HPDE6-E6E7 (cell line): ENCODE measurements around the gene ZNF597.

ENCODE experiments used
- DNase-seq: peaks from one replicate; pipeline ENCODE4 v3.0.0; 2011; ENCODE audit warnings: missing footprints; ENCODE audit errors: extremely low spot score

ZNF597 gene

DNA sequence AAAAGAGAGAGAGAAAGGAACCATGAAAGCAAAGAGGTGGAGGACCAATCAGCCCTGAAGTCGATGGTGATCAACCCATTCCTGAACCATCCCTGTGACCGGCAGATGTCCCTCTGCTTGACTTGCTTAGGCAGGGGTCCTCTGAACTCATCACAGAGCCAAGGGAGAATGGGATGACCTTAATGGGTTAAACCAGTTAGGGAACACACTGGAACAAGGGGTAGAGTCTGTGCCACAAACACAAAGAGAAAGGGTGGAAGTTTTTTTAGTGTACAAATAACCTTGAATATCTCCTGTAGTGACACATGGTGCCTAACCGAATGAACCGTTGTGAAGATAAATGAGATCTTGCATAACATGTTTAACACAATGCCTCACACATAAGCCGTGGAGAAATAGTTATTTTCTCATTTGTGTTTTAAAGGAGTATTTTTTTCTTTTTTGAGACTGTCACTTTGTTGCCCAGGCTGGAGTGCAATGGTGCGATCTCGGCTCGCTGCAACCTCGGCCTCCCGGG lies 11.4 kb upstream of the ZNF597 start:
- DNase-seq = no peak

DNA sequence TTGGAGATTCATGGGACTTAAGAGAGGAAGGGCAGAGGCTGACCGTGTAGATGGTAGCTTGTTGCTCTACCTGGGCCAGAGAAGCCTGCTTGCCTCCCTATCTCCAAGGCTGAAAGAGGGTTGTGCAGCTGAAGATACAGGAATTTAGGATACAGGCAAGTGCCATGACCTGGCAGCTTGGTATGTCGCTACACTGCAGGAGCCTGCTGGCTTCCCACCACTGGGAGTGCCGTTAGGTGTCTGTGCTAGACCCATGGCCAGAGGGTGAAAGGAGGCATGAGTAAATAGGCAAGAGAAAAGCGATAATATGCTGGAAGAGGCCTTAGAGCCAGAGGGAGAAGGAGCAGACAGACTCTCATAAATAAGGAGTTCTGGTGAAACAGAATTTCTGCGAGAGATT lies 10.8 kb upstream of the ZNF597 start:
- DNase-seq = peak; percentile 17

DNA sequence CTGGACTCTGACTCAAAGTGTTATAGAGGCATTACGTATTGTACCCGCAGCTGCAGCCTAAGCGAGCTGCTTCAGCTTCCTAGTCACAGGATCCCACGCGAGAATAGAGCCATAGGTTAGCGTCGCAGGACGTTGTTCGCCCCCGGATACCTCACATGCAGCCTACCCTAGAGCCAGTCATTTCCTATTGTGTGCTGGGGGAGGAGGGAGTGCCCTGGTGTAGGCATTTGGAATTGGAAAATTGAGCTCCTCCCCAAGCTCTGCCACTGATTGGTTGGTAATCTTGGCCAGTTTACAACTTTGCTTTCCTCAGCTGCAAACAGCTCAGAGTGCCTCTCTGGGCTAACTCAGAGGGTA lies 706 bp upstream of the ZNF597 start:
- DNase-seq = peak; percentile 39

DNA sequence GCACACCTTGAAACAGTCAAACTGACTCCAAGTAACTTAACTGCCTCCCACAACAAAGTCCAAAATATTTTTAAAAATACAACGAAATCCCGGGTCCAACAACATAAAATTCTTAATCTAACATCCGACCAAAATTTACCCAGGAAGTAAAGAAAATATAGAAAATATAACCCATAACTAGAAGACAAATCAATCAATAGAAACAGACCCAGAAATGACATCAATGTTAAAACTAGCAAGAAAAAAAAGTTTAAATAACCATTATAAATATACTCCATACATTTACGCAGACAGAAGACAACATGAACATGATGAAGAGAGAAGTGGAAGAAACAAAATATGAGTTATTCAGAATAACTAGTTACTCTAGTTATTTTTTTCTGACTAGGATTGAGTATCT lies 3.7 kb downstream of the ZNF597 start:
- DNase-seq = no peak

DNA sequence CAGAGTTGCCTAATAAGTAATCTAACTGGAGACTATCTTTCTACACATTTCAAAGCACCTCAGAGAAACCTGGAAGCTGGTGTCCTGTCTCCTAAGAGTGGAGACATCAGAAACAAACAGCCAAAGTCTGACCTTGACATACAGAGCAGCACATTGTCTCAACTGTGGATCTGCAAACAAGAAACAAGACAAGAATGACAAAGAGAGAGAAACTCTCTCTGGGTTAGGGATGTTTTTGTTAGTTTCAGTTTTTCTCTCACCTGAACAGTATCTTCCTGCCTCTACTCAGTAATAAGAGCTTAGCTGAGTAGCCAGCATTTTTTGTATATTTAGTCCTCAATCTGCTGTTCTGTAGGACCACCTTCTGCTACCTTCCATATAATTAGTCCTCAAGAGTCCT lies 8.9 kb downstream of the ZNF597 start:
- DNase-seq = no peak

DNA sequence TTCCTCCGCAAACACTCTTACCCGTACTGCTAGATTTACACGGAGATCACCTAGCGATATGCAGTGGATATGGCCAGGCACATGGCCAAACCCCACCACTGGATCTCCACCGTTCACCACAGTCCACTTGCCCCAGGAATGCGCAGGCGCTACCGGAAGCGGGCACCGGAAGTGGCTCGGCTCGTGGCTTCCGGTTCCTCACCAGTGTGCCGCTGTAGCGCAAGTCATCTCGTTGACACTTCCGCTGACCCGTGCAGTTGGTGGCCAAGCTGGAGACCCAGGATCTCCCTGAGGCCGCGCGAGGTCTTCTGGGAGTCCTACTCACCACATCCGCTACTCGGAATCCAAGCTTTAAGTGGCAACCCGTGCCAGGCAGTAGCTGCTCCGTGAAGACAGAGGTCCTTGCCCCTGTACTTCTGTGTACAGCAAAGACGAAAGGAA lies 11.5 kb downstream of the ZNF597 start:
- DNase-seq = no peak

DNA sequence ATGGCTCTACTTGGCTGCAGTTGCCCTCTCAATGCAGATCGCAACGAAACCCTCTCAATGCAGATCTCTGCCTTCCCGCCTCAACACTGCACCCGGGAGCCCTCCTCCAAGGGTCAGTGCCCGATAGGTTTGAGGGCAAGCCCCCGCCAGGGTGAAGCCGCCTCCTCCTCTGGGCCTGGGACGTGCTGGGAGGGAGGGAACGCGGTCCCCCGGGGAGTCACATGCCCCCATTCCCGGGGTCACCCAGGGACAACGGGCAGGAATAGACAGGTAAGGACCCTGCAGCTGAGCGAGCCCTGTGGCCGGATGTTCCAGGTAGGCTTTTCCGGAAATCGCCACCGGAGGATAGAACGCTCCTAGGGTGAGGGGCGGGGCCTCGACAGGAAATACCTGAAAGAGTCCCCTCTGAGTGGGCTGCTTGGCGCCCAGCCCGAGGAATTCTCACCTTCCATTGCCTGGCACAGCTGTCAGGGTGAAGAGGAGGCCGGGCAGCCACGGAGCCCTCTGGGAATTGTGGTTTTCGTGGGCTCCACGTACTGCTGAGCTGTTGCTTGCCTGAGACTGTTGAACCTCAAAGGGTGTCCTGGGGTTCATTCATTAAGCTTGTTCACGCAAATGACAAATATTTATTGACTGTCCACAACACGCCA lies 29.4 kb downstream of the ZNF597 start:
- DNase-seq = no peak

DNA sequence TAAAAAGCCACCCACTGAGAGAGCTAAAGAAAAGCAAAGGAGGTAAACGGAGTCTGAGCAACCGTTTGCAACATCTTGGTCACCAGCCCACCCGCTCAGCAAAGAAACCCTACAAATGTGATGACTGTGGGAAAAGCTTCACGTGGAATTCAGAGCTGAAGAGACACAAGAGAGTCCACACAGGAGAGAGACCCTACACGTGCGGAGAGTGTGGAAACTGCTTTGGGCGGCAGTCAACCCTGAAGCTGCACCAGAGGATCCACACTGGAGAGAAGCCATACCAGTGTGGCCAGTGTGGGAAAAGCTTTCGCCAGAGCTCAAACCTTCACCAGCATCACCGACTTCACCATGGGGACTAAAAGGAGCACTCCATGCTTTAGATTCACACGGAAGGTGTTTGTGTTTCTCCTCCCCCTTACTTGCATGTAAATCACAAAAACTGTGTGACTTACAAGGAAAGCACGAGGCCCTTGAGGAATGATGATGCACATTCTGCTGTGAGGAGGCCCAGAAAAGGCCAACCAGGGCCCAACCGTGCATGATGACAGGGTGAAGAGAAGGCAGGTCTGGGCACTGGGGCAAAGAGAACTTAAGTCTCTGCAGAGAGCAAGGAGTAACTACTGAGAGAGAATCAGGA lies 34.6 kb downstream of the ZNF597 start:
- DNase-seq = no peak

DNA sequence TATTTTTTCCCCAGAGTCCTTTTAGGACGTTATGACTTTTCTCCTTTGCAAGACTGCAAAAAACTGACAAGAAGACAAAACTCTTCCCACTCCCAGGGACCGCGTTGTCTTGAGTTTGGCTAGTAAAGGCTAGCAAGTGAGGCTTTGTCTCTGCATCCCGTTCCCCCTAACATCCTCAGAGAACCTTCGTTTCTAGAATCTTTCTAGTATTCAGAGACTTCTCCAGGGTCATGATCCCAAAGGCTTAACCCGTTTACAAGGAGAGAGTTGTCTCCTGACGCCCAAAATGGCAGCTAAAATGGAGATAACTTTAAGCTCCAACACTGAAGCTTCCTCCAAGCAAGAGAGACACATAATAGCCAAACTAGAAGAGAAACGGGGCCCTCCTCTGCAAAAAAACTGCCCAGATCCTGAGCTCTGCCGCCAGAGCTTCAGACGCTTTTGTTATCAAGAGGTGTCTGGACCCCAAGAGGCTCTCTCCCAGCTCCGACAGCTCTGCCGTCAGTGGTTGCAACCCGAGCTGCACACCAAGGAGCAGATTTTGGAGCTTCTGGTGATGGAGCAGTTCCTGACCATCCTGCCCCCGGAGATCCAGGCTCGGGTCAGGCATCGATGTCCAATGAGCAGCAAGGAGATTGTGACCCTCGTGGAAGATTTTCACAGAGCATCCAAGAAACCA lies 41.4 kb downstream of the ZNF597 start:
- DNase-seq = no peak

DNA sequence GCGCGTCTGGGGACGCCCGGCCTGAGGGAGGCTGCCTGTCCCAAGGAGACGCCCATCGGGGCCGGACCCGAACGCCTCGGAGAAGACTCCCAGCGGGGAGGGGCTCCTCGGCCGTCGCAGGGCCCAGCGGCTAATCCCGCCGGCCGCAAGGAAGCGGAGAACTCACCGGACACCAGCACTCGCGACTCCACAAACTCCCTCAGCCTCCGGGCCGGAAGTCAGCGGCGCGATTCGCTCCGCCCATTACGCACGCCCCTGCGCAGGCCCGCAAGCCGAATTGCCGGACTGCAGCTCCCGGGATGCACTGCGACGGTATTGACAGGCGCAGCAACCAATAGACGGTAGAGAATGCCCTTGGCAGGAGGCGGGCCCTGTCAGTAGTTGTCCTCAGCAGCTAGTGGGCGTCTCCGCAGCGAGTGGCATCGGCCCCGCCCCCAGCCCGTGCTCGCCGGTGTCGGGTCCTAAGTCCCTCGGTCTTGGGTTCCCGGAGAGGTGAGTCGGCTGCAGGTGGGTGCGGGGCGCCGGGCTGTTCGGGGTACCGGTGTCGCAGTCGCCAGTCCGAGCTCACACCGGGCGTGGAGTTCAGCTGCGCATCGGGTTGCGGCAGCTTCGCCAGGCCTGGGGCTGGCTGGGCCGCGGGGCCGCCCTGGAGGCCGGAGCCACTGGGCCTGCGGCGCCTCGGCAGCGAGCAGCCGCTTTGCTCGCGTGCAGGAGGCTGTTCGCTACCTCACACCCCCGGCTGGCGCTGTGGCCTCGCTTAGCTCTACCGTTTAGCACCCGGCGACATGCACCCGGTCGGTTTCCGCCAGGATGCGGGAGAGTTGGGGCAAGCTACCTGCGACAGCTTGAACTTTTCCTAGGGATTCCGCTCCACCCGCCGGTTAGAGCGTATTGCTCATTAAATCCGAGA lies 42.3 kb downstream of the ZNF597 start, which contains the start of the genes ZNF174 and ZSCAN32:
ZNF174 (plus strand) TSS at position 437 of the 910 bp plus-strand sequence. CDS start 790 bp downstream, outside the sequence.
ZSCAN32 (minus strand) TSS at position 226 of the 910 bp plus-strand sequence. CDS start 3,447 bp downstream, outside the sequence.
- peak; percentile 100 for DNase-seq

DNA sequence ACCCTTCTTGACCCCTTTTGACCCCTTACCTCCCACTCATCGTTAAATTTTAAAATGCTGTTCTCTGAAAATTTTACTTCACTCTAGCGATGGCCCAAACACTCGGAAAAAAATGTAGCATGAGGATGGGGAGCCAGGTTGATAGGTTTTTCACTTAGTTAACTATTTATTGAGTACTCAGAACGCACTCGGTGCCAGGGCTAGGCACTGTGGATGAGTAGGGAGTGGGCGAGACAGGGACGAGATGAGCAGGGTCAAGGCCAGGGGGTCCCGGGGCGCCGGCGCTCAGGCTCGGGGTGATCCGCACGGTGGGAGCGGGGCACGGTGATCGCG lies 42.9 kb downstream of the ZNF597 start:
- no peak for DNase-seq

DNA sequence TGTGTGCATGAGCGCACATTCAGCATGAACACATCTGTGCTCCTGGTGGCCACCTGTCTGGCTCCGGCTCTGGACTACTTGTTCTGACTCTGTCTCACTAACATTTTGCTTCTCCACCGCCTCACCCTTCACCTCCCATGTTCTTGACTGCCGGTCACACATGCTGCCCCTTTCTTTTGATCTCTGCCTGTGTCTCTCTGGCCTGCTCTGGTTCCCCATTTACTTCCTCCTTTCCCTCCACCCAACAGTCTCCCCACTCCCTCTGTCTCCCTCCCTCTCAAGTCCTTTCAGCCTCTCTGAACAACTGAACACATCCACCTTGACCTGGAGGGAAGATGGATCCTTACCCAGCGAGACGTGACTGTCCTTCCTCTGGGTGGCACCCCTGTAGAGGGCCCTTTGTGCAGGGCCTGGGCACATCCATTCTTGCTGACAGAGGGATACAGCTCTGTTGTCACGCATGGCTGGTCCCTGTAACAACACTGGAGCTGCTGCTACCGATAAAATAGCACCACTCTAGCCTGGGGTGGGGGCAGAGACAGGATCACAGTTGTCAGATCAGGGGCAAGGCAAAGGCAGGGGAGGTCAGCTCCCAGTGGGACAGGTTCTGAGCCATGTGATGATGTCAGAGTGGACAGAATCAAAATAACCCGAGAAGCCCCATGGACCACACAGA lies 53.5 kb downstream of the ZNF597 start:
- no peak for DNase-seq

DNA sequence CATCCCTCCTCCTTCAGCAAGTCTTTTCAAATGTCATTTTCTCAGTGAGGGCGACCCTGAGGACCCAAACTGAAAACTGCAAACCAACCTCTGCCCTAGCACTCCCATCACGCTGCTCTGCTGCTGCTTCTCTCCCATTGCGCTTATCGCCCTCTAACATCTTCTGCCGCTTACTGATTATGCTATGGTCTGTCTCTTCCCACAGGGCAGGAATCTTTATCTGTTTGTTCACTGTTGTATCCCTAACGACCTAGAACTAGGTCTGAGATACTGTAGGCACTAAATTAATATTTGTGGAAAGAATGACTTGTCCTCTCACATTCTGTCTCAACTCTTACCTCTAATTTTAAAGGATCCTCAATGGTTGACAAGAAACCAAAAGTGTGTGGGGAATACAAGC lies 55.0 kb downstream of the ZNF597 start:
- no peak for DNase-seq

DNA sequence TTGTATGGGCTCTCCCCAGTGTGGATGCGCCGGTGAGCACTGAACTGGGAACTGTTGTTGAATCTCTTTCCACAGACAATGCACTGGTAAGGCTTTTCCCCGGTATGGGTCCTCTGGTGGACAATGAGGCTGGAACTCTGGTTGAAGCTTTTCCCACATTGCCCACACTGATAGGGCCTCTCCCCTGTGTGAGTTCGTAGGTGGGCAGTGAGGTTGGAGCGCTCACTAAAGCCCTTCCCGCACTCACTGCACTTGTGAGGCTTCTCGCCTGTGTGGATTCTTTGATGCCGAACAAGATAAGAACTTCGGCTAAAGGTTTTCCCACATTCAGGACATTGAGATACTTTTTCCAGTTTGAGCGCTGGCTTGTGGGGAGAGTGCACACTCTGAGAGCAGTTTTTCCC lies 60.3 kb downstream of the ZNF597 start:
- no peak for DNase-seq
